GM12864 (cell line): ENCODE data around the gene RND1.
A peak's percentile ranks its signal among the peaks of the same experiment; 100 is the strongest.
"Not testable (repeated sequence)": the region's sequence is repeated elsewhere in the genome, so short reads cannot be mapped to it uniquely, and the experiment has no call there.

Source experiments
- DNase-seq: peaks from one replicate; pipeline ENCODE4 v3.0.0-alpha.2; 2011; ENCODE audit warnings: low read depth
- H3K4me3 ChIP-seq: 2 replicates; pipeline ENCODE4 v1.5.1; 2011; ENCODE audit warnings: mild to moderate bottlenecking, low read depth, low read length, control low read depth
- CTCF ChIP-seq: IDR thresholded peaks from 2 replicates; pipeline ENCODE4 v1.5.1; 2011; ENCODE audit warnings: low read depth, mild to moderate bottlenecking, moderate library complexity, low read length, control low read depth, inconsistent platforms; ENCODE audit errors: missing control alignments

Gene RND1

GRCh38 chr12:48859607-48860006, 6.1 kb downstream of the RND1 start:
- H3K4me3 ChIP-seq, result no peak overlapping the region
- DNase-seq, result no peak
- no peak for TF ChIP-seq CTCF

- no peak for TF ChIP-seq CTCF
- H3K4me3 ChIP-seq, result no peak overlapping the region
- no peak for DNase-seq
These were observed 7.6 kb downstream of the RND1 start for GRCh38 chr12:48858043-48858442.

- DNase-seq, result no peak
- H3K4me3 ChIP-seq, result no peak overlapping the region
- TF ChIP-seq CTCF, result no peak
These were observed 8.2 kb downstream of the RND1 start for GRCh38 chr12:48857278-48857994.

GRCh38 chr12:48856379-48856778, 9.3 kb downstream of the RND1 start:
- TF ChIP-seq CTCF, result no peak
- no peak overlapping the region for H3K4me3 ChIP-seq

GRCh38 chr12:48854932-48855331, 10.7 kb downstream of the RND1 start:
- H3K4me3 ChIP-seq, DNase-seq: not testable (repeated sequence)

More at GRCh38 chr12:48856379-48856778, 9.3 kb downstream of the RND1 start:
- DNase-seq, result no peak

- no peak for TF ChIP-seq CTCF
- no peak for DNase-seq
- H3K4me3 ChIP-seq, result no peak overlapping the region
These were observed 11.2 kb downstream of the RND1 start for GRCh38 chr12:48854488-48854887.

- H3K4me3 ChIP-seq, result peak overlapping the region; percentile 92
- peak; percentile 83 for DNase-seq
- TF ChIP-seq CTCF, result peak; percentile 82
These were observed 12.7 kb downstream of the RND1 start for GRCh38 chr12:48852734-48853688.
